Stimulated activated CD4-positive, alpha-beta T cell treated with anti-CD3 and anti-CD28 coated beads, Interleukin-12 subunit alpha, Interleukin-12 subunit beta, amount 100 ng/mL, for 48 hours (primary cell): Measurements from ENCODE around the gene NAT9.

Experiments
- DNase-seq, 3 donors: peaks; one replicate each; pipeline ENCODE4 v3.0.0-alpha.2; 2020; ENCODE audit warnings: low read depth in 2 of 3, low spot score in 1 of 3

Gene NAT9

GRCh38 chr17:74731347-74731605 lies 44.9 kb downstream of the NAT9 start:
- no peak for DNase-seq

GRCh38 chr17:74730491-74731346 lies 45.4 kb downstream of the NAT9 start:
- no peak for DNase-seq

- DNase-seq = no peak
Measured at GRCh38 chr17:74729866-74730265, 46.3 kb downstream of the NAT9 start.

- DNase-seq = no peak
Measured at GRCh38 chr17:74729368-74729767, 46.8 kb downstream of the NAT9 start.

DNA sequence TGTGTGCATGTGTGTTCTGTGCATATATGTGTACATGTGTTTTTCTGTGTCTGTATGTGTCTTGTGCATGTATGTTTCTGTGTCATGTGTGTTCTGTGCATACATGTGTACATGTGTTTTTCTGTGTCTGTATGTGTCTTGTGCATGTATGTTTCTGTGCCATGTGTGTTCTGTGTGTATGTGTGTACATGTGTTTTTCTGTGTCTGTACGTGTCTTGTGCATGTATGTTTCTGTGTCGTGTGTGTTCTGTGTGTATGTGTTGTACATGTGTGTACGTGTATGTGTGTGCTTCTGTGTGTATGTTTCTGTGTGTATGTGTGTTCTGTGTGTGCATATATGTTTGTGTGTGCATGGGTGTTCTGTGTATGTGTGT lies 47.5 kb downstream of the NAT9 start:
- no peak for DNase-seq

GRCh38 chr17:74728033-74728701 lies 48.0 kb downstream of the NAT9 start:
- DNase-seq = no peak

- DNase-seq = no peak
Measured at GRCh38 chr17:74725111-74725510, 51.0 kb downstream of the NAT9 start.

DNA sequence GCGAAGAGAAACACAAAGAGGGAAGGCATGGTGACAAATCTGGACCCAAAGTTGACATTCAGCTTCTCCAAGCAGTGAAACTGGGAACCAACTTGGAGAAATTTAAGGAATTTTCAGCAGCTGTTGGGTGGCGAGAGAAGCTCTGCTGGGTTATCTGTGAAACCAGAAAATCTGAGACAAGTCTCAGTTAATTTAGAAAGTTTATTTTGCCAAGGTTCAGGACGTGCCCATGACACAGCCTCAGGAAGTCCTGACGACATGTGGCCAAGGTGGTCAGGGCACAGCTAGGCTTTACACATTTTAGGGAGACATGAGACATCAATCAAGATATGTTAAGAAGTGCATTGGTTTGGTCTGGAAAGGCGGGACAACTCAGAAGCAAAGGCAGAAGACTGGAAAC lies 52.3 kb downstream of the NAT9 start:
- DNase-seq = no peak

DNA sequence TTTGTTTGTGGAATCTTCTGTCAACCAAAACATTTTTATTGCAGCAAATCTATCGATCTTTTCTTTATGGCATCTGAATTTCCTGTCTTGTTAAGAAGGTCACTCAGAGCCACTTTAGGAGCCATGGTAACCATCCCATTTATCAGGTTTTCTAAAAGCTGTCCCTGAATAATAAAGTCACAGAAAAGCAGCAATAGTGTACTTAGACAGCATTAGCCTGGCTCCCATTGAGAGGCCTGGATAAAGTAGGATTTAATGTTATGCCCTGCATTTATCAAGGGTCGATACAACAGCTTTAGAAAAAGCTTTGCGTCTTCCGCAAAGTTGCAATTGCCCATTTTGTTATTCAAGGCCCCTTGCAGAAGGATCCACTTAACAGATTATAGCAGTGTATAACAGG lies 53.4 kb downstream of the NAT9 start:
- DNase-seq = no peak
